ENCODE measurements around the gene TMIE.

Gene TMIE

GRCh38 chr3:46709721-46710120 is 8.5 kb downstream of the TMIE start:
- no peak overlapping the region for H3K4me3 ChIP-seq (ENCODE audit: low read length)
- DNase-seq (ENCODE audit: low read depth): no peak
- TF ChIP-seq, protein P1, sequence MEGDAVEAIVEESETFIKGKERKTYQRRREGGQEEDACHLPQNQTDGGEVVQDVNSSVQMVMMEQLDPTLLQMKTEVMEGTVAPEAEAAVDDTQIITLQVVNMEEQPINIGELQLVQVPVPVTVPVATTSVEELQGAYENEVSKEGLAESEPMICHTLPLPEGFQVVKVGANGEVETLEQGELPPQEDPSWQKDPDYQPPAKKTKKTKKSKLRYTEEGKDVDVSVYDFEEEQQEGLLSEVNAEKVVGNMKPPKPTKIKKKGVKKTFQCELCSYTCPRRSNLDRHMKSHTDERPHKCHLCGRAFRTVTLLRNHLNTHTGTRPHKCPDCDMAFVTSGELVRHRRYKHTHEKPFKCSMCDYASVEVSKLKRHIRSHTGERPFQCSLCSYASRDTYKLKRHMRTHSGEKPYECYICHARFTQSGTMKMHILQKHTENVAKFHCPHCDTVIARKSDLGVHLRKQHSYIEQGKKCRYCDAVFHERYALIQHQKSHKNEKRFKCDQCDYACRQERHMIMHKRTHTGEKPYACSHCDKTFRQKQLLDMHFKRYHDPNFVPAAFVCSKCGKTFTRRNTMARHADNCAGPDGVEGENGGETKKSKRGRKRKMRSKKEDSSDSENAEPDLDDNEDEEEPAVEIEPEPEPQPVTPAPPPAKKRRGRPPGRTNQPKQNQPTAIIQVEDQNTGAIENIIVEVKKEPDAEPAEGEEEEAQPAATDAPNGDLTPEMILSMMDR (conservative IDR thresholded peaks at IDR 0.05; ENCODE audit: low read depth, low read length): no peak

- no peak overlapping the region for H3K4me3 ChIP-seq (ENCODE audit: low read length)
- no peak for DNase-seq (ENCODE audit: low read depth)
- TF ChIP-seq, protein P1 (conservative IDR thresholded peaks at IDR 0.05; ENCODE audit: low read depth, low read length): no peak
Measured at GRCh38 chr3:46710229-46710628, 9.0 kb downstream of the TMIE start.

DNA sequence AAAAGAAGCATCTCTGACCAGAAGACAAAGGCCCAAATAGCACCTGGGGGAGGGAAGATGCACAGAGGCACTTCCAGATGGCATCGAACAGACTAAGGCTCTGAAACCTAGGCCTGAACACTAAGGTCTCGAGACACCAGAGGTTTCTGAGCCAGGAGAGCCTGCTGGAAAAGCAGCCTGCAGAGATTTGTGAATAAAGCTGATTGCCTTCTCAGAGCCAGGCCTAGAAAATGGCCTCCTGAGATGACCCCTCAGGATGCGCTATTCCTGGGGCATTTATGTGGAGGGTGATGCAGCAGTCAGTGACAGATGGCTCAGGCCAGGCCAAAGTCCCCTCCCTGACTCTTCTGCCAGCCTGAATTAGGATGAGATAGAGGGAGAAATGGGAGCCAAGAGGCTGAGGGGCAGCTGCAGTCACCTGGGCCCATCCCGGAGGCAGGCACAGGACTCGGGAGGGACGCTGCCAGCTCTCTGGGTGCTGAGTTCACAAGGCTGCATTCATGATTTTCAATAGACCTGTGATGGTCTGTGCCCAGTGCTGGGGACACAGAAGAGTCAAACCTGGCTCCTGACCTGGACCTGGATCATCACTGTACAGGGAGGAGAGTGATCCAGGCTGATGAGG is 9.6 kb downstream of the TMIE start:
- no peak for DNase-seq (ENCODE audit: low read depth)
- TF ChIP-seq, protein P1 (conservative IDR thresholded peaks at IDR 0.05; ENCODE audit: low read depth, low read length): no peak
- no peak overlapping the region for H3K4me3 ChIP-seq (ENCODE audit: low read length)

- no peak overlapping the region for H3K4me3 ChIP-seq (ENCODE audit: low read length)
- DNase-seq (ENCODE audit: low read depth): no peak
Measured at GRCh38 chr3:46711305-46711704, 10.1 kb downstream of the TMIE start.

GRCh38 chr3:46711760-46712159 is 10.6 kb downstream of the TMIE start:
- no peak overlapping the region for H3K4me3 ChIP-seq (ENCODE audit: low read length)
- no peak for DNase-seq (ENCODE audit: low read depth)
- TF ChIP-seq, protein P1 (conservative IDR thresholded peaks at IDR 0.05; ENCODE audit: low read depth, low read length): no peak

More at GRCh38 chr3:46711305-46711704, 10.1 kb downstream of the TMIE start:
- TF ChIP-seq, protein P1 (conservative IDR thresholded peaks at IDR 0.05; ENCODE audit: low read depth, low read length): no peak

DNA sequence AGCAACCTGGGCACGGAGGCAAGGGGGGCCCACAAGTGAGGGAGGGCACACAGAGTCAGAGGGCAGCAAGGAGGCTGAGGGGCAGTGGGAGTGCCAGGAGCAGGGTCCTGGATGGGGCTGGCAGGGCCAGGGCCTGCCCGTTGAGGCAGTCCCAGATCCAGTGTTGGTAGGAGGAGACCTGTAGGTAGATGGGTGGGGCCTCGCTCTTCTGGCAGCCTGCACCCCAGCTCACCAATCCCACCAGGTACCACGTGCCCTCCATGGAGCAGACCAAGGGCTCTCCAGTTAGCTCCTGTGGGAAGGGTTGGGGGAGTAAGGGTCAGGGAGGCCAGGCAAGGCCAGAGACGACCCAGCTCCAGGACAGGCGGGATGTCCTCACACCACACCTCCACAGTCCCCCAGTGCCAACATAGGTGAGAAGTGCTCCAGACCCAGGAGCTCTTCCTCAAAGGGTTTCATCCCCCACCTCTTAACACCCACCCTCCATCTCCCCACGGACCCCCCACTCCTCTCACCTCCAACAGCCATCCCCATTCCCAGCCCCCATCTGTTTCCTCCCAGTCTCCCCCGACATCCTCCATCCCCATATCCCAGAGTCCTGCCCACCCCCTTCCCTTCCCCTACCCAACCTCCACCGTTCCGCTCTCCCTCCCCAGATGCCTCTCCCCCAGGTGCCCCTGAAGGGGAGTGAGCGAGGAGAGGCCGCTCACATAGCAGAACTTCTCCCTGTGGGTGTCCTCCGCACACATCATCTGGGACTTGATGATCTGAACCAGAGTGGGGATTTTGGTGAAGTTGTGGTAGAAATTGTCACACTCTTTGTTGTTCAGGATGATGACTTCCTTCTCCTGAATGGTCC is 11.2 kb downstream of the TMIE start:
- DNase-seq (ENCODE audit: low read depth): no peak
- TF ChIP-seq, protein P1 (conservative IDR thresholded peaks at IDR 0.05; ENCODE audit: low read depth, low read length): no peak
- H3K4me3 ChIP-seq (ENCODE audit: low read length): no peak overlapping the region

Data from retinal pigment epithelial cell (primary cell).